Measurements from ENCODE around the gene BRAT1.

DNA sequence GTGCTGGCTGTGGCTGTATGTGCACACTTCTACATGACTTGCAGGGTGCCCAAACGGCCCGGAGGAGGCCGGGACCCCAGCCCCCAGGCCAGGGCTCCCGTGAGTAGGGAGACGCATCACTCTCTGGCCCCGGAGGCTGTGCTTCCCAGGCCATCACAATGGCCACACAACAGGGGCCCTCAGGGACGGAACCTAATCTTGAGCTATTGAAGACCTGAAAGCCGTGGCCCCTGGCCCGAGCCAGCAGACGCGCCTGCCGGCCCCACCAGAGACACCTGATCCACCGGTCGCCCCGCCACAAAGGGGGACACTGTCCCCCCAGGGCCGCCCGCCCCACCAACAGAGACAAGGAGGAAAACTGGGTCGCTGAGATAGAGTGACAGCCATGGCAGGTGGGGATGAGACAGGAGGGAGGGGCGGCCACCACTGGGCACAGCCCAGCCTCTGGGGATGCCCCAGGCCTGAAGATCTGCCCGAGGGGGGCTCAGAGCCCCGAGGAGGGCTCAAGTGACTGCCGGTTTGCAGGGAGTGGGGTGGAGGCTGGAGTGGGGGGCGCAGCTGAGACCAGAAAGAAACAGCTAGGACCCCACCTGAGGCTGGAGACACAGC, 45.9 kb downstream of the BRAT1 start:
- TF ChIP-seq, protein P1, sequence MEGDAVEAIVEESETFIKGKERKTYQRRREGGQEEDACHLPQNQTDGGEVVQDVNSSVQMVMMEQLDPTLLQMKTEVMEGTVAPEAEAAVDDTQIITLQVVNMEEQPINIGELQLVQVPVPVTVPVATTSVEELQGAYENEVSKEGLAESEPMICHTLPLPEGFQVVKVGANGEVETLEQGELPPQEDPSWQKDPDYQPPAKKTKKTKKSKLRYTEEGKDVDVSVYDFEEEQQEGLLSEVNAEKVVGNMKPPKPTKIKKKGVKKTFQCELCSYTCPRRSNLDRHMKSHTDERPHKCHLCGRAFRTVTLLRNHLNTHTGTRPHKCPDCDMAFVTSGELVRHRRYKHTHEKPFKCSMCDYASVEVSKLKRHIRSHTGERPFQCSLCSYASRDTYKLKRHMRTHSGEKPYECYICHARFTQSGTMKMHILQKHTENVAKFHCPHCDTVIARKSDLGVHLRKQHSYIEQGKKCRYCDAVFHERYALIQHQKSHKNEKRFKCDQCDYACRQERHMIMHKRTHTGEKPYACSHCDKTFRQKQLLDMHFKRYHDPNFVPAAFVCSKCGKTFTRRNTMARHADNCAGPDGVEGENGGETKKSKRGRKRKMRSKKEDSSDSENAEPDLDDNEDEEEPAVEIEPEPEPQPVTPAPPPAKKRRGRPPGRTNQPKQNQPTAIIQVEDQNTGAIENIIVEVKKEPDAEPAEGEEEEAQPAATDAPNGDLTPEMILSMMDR (IDR thresholded peaks at IDR 0.05) = no peak
- no peak for TF ChIP-seq POLR2A (IDR thresholded peaks at IDR 0.05)
